ENCODE measurements around the gene KIAA0232. TPM values are rescaled to one million over a fixed set of nuclear protein-coding genes. Genes with fewer than 3 reads are reported as not detected.
A peak's percentile ranks its signal among the peaks of the same experiment; 100 is the strongest.

Gene KIAA0232
- polyA plus RNA-seq, 1 donor (not counting 4 experiments of a cell fraction or from before 2014, with no cell fraction given) = 10.0 TPM

DNA sequence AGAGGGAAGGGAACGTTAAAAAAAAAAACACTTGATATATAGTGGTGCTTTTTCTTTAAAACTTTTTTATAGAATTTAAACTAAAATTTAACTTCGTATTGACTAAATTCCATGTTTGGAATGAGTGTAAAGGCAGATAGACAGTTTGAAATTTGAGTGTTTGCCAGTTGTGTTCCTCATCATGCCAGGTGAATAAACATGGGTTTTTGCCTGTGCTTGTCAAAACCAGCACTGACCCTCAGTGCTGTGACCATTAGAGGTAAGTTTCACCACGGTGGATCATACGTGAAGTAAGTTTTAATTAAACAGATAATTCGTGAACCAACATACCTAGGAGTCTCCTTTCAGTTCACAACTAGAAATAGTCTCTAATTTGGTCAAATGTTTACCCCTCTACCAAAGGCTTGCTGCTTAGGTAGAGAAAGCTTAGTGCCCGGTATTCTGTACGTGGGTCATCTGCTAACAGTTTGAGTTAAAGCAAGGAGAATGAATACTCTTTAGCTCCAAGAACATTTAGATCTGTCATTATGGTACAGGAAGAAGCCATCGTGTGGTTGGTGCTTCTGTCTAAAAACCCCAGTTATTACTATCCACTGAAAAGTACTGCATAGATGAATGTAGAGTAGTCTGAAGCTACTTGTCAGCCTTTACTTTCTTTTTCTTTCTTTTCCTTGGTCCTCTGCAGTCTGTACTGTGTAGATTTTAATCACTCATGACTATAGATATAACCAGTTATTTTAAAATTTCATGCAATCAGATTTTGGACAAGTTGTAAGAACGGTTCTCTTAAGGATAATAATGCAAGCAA is 32.7 kb downstream of the KIAA0232 start:
- FAIRE-seq = peak; percentile 66
- dilution Hi-C loops (cut with MboI; ENCODE audit: extremely low pct_ligation_motif_present, low sequenced_read_pairs) = no loop called here

GRCh38 chr4:6819295-6819694 is 36.8 kb downstream of the KIAA0232 start:
- no peak overlapping the region for H3K9ac ChIP-seq (ENCODE audit: control insufficient read depth, extremely low read depth, insufficient read depth, low read length)
- dilution Hi-C loops (cut with MboI; ENCODE audit: extremely low pct_ligation_motif_present, low sequenced_read_pairs) = no loop called here
- DNase-seq (ENCODE audit: low read depth, low spot score) (no peak), FAIRE-seq (no peak)
- H3K4me3 ChIP-seq (ENCODE audit: control insufficient read depth in 2 of 3, extremely low read depth in 1 of 3, insufficient read depth in 2 of 3, low read depth in 1 of 3, low read length in 3 of 3) = no peak overlapping the region
- no peaks in the 10 kb centered on the region for H3K27me3 ChIP-seq (ENCODE audit: control insufficient read depth, extremely low read depth, insufficient read depth, low read length)
- TF ChIP-seq EZH2 (IDR thresholded peaks at IDR 0.05; ENCODE audit: low read length) = no peak
- TF ChIP-seq, protein P1, sequence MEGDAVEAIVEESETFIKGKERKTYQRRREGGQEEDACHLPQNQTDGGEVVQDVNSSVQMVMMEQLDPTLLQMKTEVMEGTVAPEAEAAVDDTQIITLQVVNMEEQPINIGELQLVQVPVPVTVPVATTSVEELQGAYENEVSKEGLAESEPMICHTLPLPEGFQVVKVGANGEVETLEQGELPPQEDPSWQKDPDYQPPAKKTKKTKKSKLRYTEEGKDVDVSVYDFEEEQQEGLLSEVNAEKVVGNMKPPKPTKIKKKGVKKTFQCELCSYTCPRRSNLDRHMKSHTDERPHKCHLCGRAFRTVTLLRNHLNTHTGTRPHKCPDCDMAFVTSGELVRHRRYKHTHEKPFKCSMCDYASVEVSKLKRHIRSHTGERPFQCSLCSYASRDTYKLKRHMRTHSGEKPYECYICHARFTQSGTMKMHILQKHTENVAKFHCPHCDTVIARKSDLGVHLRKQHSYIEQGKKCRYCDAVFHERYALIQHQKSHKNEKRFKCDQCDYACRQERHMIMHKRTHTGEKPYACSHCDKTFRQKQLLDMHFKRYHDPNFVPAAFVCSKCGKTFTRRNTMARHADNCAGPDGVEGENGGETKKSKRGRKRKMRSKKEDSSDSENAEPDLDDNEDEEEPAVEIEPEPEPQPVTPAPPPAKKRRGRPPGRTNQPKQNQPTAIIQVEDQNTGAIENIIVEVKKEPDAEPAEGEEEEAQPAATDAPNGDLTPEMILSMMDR (optimal IDR thresholded peaks at IDR 0.05 in 1 of 3, IDR thresholded peaks at IDR 0.05 in 1 of 3, conservative IDR thresholded peaks at IDR 0.05 in 1 of 3; ENCODE audit: extremely low read depth in 1 of 3, insufficient read depth in 2 of 3, low read length in 3 of 3) = no peak
- no peak overlapping the region for H3K4me2 ChIP-seq (ENCODE audit: control insufficient read depth, extremely low read depth, insufficient read depth, low read depth, low read length)
- peaks cover 0 to 2% of the 10 kb centered on the region in 2 experiments for H3K36me3 ChIP-seq (ENCODE audit: control insufficient read depth in 2 of 2, extremely low read depth in 1 of 2, insufficient read depth in 2 of 2, low read length in 2 of 2)
- no peak overlapping the region for H2AFZ ChIP-seq (ENCODE audit: control insufficient read depth, low read length)
- no peaks in the 10 kb centered on the region for H3K9me1 ChIP-seq (ENCODE audit: control insufficient read depth, extremely low read depth, insufficient read depth, low read length)
- peaks cover 42% of the 10 kb centered on the region for H3K79me2 ChIP-seq (ENCODE audit: control insufficient read depth, insufficient read depth, low read length)
- H3K27ac ChIP-seq (ENCODE audit: control insufficient read depth, insufficient read depth, low read length) = no peak overlapping the region
- no peaks in the 10 kb centered on the region for H3K4me1 ChIP-seq (ENCODE audit: control insufficient read depth, extremely low read depth, insufficient read depth, low read length)
- peaks cover 6% of the 10 kb centered on the region for H4K20me1 ChIP-seq (ENCODE audit: control insufficient read depth, extremely low read depth, insufficient read depth, low read length)
- no peaks in the 10 kb centered on the region for H3K9me3 ChIP-seq (ENCODE audit: control insufficient read depth, low read depth, low read length)

More for the DNA sequence above, 32.7 kb downstream of the KIAA0232 start:
- TF ChIP-seq, protein P1 (optimal IDR thresholded peaks at IDR 0.05 in 1 of 3, IDR thresholded peaks at IDR 0.05 in 1 of 3, conservative IDR thresholded peaks at IDR 0.05 in 1 of 3; ENCODE audit: extremely low read depth in 1 of 3, insufficient read depth in 2 of 3, low read length in 3 of 3) = no peak
- no peak overlapping the region for H3K9ac ChIP-seq (ENCODE audit: control insufficient read depth, extremely low read depth, insufficient read depth, low read length)
- no peaks in the 10 kb centered on the region for H3K27me3 ChIP-seq (ENCODE audit: control insufficient read depth, extremely low read depth, insufficient read depth, low read length)
- no peak overlapping the region for H3K4me2 ChIP-seq (ENCODE audit: control insufficient read depth, extremely low read depth, insufficient read depth, low read depth, low read length)
- no peaks in the 10 kb centered on the region for H3K9me3 ChIP-seq (ENCODE audit: control insufficient read depth, low read depth, low read length)
- no peaks in the 10 kb centered on the region for H3K4me1 ChIP-seq (ENCODE audit: control insufficient read depth, extremely low read depth, insufficient read depth, low read length)
- H3K36me3 ChIP-seq (ENCODE audit: control insufficient read depth in 2 of 2, extremely low read depth in 1 of 2, insufficient read depth in 2 of 2, low read length in 2 of 2) = no peaks in the 10 kb centered on the region
- peaks cover 6% of the 10 kb centered on the region for H4K20me1 ChIP-seq (ENCODE audit: control insufficient read depth, extremely low read depth, insufficient read depth, low read length)
- DNase-seq (ENCODE audit: low read depth, low spot score) = no peak
- H3K4me3 ChIP-seq (ENCODE audit: control insufficient read depth in 2 of 3, extremely low read depth in 1 of 3, insufficient read depth in 2 of 3, low read depth in 1 of 3, low read length in 3 of 3) = no peak overlapping the region
- H3K9me1 ChIP-seq (ENCODE audit: control insufficient read depth, extremely low read depth, insufficient read depth, low read length) = no peaks in the 10 kb centered on the region
- H3K79me2 ChIP-seq (ENCODE audit: control insufficient read depth, insufficient read depth, low read length) = peaks cover 46% of the 10 kb centered on the region
- H3K27ac ChIP-seq (ENCODE audit: control insufficient read depth, insufficient read depth, low read length) = no peak overlapping the region
- H2AFZ ChIP-seq (ENCODE audit: control insufficient read depth, low read length) = no peak overlapping the region

All from keratinocyte (primary cell).